CD14-positive monocyte (primary cell): ENCODE measurements around the gene NPR1. TPM values are rescaled to one million over a fixed set of nuclear protein-coding genes. Genes with fewer than 3 reads are reported as not detected.

Experiments used
- DNase-seq, 3 donors: peaks; one replicate each; pipeline ENCODE4 v3.0.0-alpha.2; 2011 to 2022
- H2AFZ ChIP-seq: 2 replicates; pipeline ENCODE4 v1.6.0; 2012; ENCODE audit warnings: mild to moderate bottlenecking, low read depth, low read length, inconsistent platforms; ENCODE audit not compliant: insufficient read depth, poor library complexity, severe bottlenecking
- H3K27ac ChIP-seq, 2 donors: 1 replicate in 1 of 2; 2 replicates in 1 of 2; pipeline ENCODE4 v1.5.1; 2012 to 2013; ENCODE audit warnings: low read length in 2 of 2, control low read depth in 1 of 2, inconsistent platforms in 1 of 2, low read depth in 1 of 2, mild to moderate bottlenecking in 1 of 2
- H3K27me3 ChIP-seq, 2 donors: one replicate each; pipeline versions ENCODE4 v1.6.0 to v1.6.1; 2011 to 2013; ENCODE audit warnings: low read length in 2 of 2; ENCODE audit not compliant: control insufficient read depth in 2 of 2, insufficient read depth in 2 of 2
- H3K36me3 ChIP-seq, 2 donors: replicated peaks in 1 of 2; 1 replicate in 1 of 2; 2 replicates in 1 of 2; pipeline versions ENCODE4 v1.5.1 to v1.6.1; 2012 to 2013; ENCODE audit warnings: low read length in 2 of 2, control low read depth in 1 of 2, inconsistent platforms in 1 of 2, mild to moderate bottlenecking in 1 of 2; ENCODE audit not compliant: insufficient read depth in 2 of 2, control insufficient read depth in 1 of 2
- H3K4me1 ChIP-seq, 2 donors: 1 replicate in 1 of 2; 2 replicates in 1 of 2; pipeline versions ENCODE4 v1.5.1 to v1.6.1; 2012 to 2013; ENCODE audit warnings: low read length in 2 of 2, control low read depth in 1 of 2, inconsistent platforms in 1 of 2, mild to moderate bottlenecking in 1 of 2, moderate library complexity in 1 of 2; ENCODE audit not compliant: insufficient read depth in 2 of 2, control insufficient read depth in 1 of 2
- H3K4me2 ChIP-seq: replicated peaks from 2 replicates; pipeline ENCODE3; 2012; ENCODE audit warnings: low read length, moderate library complexity, mild to moderate bottlenecking; ENCODE audit not compliant: poor library complexity, severe bottlenecking; ENCODE audit errors: extremely low read depth
- H3K4me3 ChIP-seq, 3 experiments: fragments of 200-600 bp in 1 of 3; sonication (generic) in 1 of 3; replicated peaks in 1 of 3; 1 replicate in 2 of 3; 2 replicates in 1 of 3; pipeline ENCODE4 v1.5.1; 2011 to 2013; ENCODE audit warnings: low read length in 3 of 3, mild to moderate bottlenecking in 3 of 3, control low read depth in 2 of 3, low read depth in 2 of 3, inconsistent platforms in 1 of 3, moderate library complexity in 1 of 3
- H3K79me2 ChIP-seq: 2 replicates; pipeline ENCODE4 v1.6.0; 2012; ENCODE audit warnings: mild to moderate bottlenecking, control low read depth, inconsistent platforms, low read length, moderate library complexity; ENCODE audit not compliant: insufficient read depth
- H3K9ac ChIP-seq: 2 replicates; pipeline ENCODE4 v1.6.0; 2017; ENCODE audit warnings: low read length, mild to moderate bottlenecking; ENCODE audit not compliant: insufficient read depth, poor library complexity, severe bottlenecking
- H3K9me3 ChIP-seq, 2 donors: replicated peaks in 1 of 2; 1 replicate in 1 of 2; 2 replicates in 1 of 2; pipeline versions ENCODE4 v1.5.1 to v1.6.1; 2012 to 2013; ENCODE audit warnings: low read length in 2 of 2, control low read depth in 1 of 2; ENCODE audit not compliant: control insufficient read depth in 1 of 2, insufficient read depth in 1 of 2
- H4K20me1 ChIP-seq: 2 replicates; pipeline ENCODE4 v1.6.0; 2012; ENCODE audit warnings: mild to moderate bottlenecking, low read length, control low read depth, moderate library complexity; ENCODE audit not compliant: insufficient read depth
- H3K27ac Mint-ChIP-seq, 7 donors: one replicate each; pipeline ENCODE4 v1.8.0; 2020; ENCODE audit warnings: mild to moderate bottlenecking in 7 of 7, mixed read lengths in 7 of 7, moderate library complexity in 6 of 7, inconsistent platforms in 2 of 7
- H3K27me3 Mint-ChIP-seq, 3 donors: one replicate each; pipeline ENCODE4 v1.8.0; 2021 to 2022; ENCODE audit warnings: low read depth in 3 of 3, mild to moderate bottlenecking in 3 of 3, mixed read lengths in 3 of 3, moderate library complexity in 3 of 3, inconsistent platforms in 1 of 3
- H3K36me3 Mint-ChIP-seq, 2 donors: one replicate each; pipeline ENCODE4 v1.8.0; 2020; ENCODE audit warnings: mixed read lengths in 2 of 2, inconsistent platforms in 1 of 2, mild to moderate bottlenecking in 1 of 2
- H3K4me1 Mint-ChIP-seq: one replicate; pipeline ENCODE4 v1.8.0; 2020; ENCODE audit warnings: mild to moderate bottlenecking, mixed read lengths
- H3K4me3 Mint-ChIP-seq, 2 donors: one replicate each; pipeline ENCODE4 v1.8.0; 2020; ENCODE audit warnings: mild to moderate bottlenecking in 2 of 2, mixed read lengths in 2 of 2, moderate library complexity in 1 of 2
- H3K9me3 Mint-ChIP-seq, 7 donors: one replicate each; pipeline ENCODE4 v1.8.0; 2020 to 2022; ENCODE audit warnings: mixed read lengths in 7 of 7, mild to moderate bottlenecking in 6 of 7, moderate library complexity in 6 of 7, inconsistent platforms in 2 of 7
- CTCF ChIP-seq: fragments of 200-600 bp; IDR thresholded peaks from one replicate; pipeline ENCODE4 v1.8.0; 2022; ENCODE audit warnings: antibody characterized with exemption, mild to moderate bottlenecking
- WGBS: methylation state at CpG from one replicate; pipeline ENCODE4 v1.1.5; 2013; ENCODE audit warnings: missing lambda C conversion rate; ENCODE audit not compliant: insufficient coverage; 5-methylcytosine and 5-hydroxymethylcytosine counted together
- intact Hi-C, 2 donors: fragments of 100-400 bp; cut with micrococcal nuclease; formaldehyde crosslinking; loops; one replicate each; pipeline versions ENCODE4 v1.15.0 to v1.15.1; 2023
- polyA plus RNA-seq, 3 donors: library from polyadenylated mRNA; depleted of rRNA in 1 of 3; unstranded in 2 of 3; stranded (reverse) in 1 of 3; fragments of 300-500 nt in 2 of 3; fragments of >200 nt in 1 of 3; fragmentation: Illumina TruSeq in 2 of 3; gene quantifications; 1 replicate in 2 of 3; 2 replicates in 1 of 3; pipeline ENCODE4 v1.2.3, GENCODE V29; 2012 to 2021

NPR1 gene
- polyA plus RNA-seq, 3 donors: not detected

GRCh38 chr1:153730468-153730988, 52.0 kb downstream of the NPR1 start:
- Mint-ChIP-seq H3K27ac (peak overlapping the region in 5 of 7 donors; percentile 22 to 66 (median 43)), H3K9me3 (peaks cover 0 to 2% (median 0%) of the 10 kb centered on the region in 7 donors), H3K36me3 (peaks cover 2 to 16% of the 10 kb centered on the region in 2 donors), H3K27me3 (peaks cover 0 to 1% (median 1%) of the 10 kb centered on the region in 3 donors), H3K4me1 (peaks cover 43% of the 10 kb centered on the region), H3K4me3 (no peak overlapping the region)
- H3K79me2 ChIP-seq: peaks cover 50% of the 10 kb centered on the region
- no peaks in the 10 kb centered on the region for H4K20me1 ChIP-seq
- WGBS: 73% methylated on average over 4 of the region's 5 CpGs
- H3K9ac ChIP-seq: no peak overlapping the region
- intact Hi-C loops: no loop called here
- no peak overlapping the region for H2AFZ ChIP-seq
- no peak overlapping the region for H3K4me3 ChIP-seq
- H3K4me2 ChIP-seq: no peak overlapping the region
- H3K9me3 ChIP-seq: no peaks in the 10 kb centered on the region
- H3K27ac ChIP-seq: no peak overlapping the region
- peaks cover 46 to 55% of the 10 kb centered on the region in 2 donors for H3K4me1 ChIP-seq
- TF ChIP-seq CTCF: no peak
- peaks cover 0 to 5% of the 10 kb centered on the region in 2 donors for H3K36me3 ChIP-seq
- no peaks in the 10 kb centered on the region for H3K27me3 ChIP-seq
- no peak for DNase-seq

- WGBS: no CpG with 5 or more reads among the region's 1 CpG
- H3K9ac ChIP-seq: peak overlapping the region; percentile 24
- H3K4me3 ChIP-seq: peak overlapping the region in 1 of 3 experiments; percentile 42
- no peaks in the 10 kb centered on the region for H3K9me3 ChIP-seq
- no peak for TF ChIP-seq CTCF
- H3K27ac ChIP-seq: peak overlapping the region in 1 of 2 donors; percentile 93
- H3K79me2 ChIP-seq: peaks cover 46% of the 10 kb centered on the region
- peak overlapping the region; percentile 40 for H3K4me2 ChIP-seq
- no peaks in the 10 kb centered on the region for H4K20me1 ChIP-seq
- Mint-ChIP-seq H3K4me1 (peaks cover 48% of the 10 kb centered on the region), H3K9me3 (peaks cover 0 to 2% (median 0%) of the 10 kb centered on the region in 7 donors), H3K27me3 (peaks cover 0 to 1% (median 0%) of the 10 kb centered on the region in 3 donors), H3K36me3 (peaks cover 4 to 23% of the 10 kb centered on the region in 2 donors), H3K27ac (peak overlapping the region; percentile 72 to 95 (median 92)), H3K4me3 (no peak overlapping the region)
- no peak overlapping the region for H2AFZ ChIP-seq
- H3K27me3 ChIP-seq: no peaks in the 10 kb centered on the region
- no peak for DNase-seq
- intact Hi-C loops: no loop called here
- H3K4me1 ChIP-seq: peaks cover 44 to 46% of the 10 kb centered on the region in 2 donors
- H3K36me3 ChIP-seq: peaks cover 4 to 14% of the 10 kb centered on the region in 2 donors
These were observed 55.5 kb downstream of the NPR1 start for GRCh38 chr1:153733970-153734369.
